Chondrocyte (in vitro differentiated cells): ENCODE data around the gene CNST. TPM values are rescaled to one million over a fixed set of nuclear protein-coding genes. Genes with fewer than 3 reads are reported as not detected.
A peak's percentile ranks its signal among the peaks of the same experiment; 100 is the strongest.

ENCODE experiments used
- DNase-seq: peaks from one replicate; pipeline ENCODE4 v3.0.0; 2021; ENCODE audit warnings: mixed read lengths, low spot score
- H3K27ac Mint-ChIP-seq: one replicate; pipeline ENCODE4 v1.8.0; 2021; ENCODE audit warnings: mild to moderate bottlenecking, moderate library complexity, mixed read lengths; ENCODE audit not compliant: unreplicated experiment
- H3K27me3 Mint-ChIP-seq: 2 replicates; pipeline ENCODE4 v1.8.0; 2021; ENCODE audit warnings: low read depth, mixed read lengths
- H3K36me3 Mint-ChIP-seq: 2 replicates; pipeline ENCODE4 v1.8.0; 2021; ENCODE audit warnings: low read depth, mixed read lengths
- H3K4me1 Mint-ChIP-seq: 2 replicates; pipeline ENCODE4 v1.8.0; 2021; ENCODE audit warnings: low read depth, mild to moderate bottlenecking, mixed read lengths
- H3K4me3 Mint-ChIP-seq: one replicate; pipeline ENCODE4 v1.8.0; 2021; ENCODE audit warnings: mild to moderate bottlenecking, moderate library complexity, mixed read lengths; ENCODE audit not compliant: unreplicated experiment
- H3K9me3 Mint-ChIP-seq: 2 replicates; pipeline ENCODE4 v1.8.0; 2021; ENCODE audit warnings: low read depth, mixed read lengths
- total RNA-seq: library from RNA; stranded (reverse); gene quantifications from 3 replicates; pipeline ENCODE4 v1.2.1, GENCODE V29; 2021
- TF ChIP-seq, protein P1 (sequence below): fragments of 200-600 bp; sonication (generic); IDR thresholded peaks from 2 replicates; pipeline ENCODE4 v1.5.0; 2021; ENCODE audit warnings: antibody characterized with exemption, mild to moderate bottlenecking, moderate library complexity

The CNST gene
- total RNA-seq, 1 donor from 2014 or later, result 22.3 TPM

DNA sequence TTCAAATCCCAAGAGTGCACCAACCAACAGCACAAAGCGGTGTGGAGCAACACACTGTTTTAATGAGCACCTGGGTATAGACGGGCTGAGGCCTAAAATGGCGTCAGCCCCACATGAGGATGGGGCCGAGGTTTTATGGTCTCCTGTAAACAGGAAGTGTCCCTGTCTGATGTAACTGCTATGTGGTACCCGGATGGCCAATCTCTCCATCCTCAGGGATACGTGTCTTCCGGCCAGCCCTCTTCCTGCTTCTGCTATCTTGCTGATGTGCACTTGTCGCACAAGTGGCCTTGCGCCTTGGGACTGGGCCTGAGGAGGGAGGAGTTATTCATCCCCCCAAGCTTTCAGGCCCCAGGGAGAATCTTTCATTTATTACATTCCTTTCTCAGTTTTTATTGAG lies 73.5 kb downstream of the CNST start:
- TF ChIP-seq, protein P1, sequence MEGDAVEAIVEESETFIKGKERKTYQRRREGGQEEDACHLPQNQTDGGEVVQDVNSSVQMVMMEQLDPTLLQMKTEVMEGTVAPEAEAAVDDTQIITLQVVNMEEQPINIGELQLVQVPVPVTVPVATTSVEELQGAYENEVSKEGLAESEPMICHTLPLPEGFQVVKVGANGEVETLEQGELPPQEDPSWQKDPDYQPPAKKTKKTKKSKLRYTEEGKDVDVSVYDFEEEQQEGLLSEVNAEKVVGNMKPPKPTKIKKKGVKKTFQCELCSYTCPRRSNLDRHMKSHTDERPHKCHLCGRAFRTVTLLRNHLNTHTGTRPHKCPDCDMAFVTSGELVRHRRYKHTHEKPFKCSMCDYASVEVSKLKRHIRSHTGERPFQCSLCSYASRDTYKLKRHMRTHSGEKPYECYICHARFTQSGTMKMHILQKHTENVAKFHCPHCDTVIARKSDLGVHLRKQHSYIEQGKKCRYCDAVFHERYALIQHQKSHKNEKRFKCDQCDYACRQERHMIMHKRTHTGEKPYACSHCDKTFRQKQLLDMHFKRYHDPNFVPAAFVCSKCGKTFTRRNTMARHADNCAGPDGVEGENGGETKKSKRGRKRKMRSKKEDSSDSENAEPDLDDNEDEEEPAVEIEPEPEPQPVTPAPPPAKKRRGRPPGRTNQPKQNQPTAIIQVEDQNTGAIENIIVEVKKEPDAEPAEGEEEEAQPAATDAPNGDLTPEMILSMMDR, result no peak
- Mint-ChIP-seq H3K4me1 (peaks cover 19% of the 10 kb centered on the region), H3K27ac (peak overlapping the region; percentile 72), H3K36me3 (peaks cover 6% of the 10 kb centered on the region), H3K4me3 (no peak overlapping the region), H3K27me3 (no peaks in the 10 kb centered on the region), H3K9me3 (peaks cover 2% of the 10 kb centered on the region)
- DNase-seq, result no peak

DNA sequence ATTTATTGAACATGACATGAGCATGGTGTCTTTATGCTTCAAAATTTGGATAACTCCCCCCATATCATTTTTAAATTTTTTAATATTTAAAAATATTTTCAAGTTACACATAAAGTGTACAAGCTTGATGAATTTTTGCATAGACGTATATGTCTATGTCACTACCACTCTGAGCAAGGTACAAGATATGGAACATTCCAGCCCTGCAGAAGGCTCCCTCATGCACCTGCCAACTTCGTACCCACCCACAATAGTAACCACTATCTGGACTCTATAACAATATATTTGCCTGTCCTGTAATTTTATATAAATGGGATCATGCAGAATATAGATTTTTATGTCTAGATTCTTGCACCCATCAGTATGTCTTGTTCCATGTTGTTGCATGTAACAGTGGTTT lies 74.5 kb downstream of the CNST start:
- Mint-ChIP-seq H3K27ac (peak overlapping the region; percentile 80), H3K36me3 (peaks cover 9% of the 10 kb centered on the region), H3K9me3 (peaks cover 2% of the 10 kb centered on the region), H3K4me3 (no peak overlapping the region), H3K4me1 (peaks cover 19% of the 10 kb centered on the region), H3K27me3 (no peaks in the 10 kb centered on the region)
- DNase-seq, result no peak
- TF ChIP-seq, protein P1, result no peak

DNA sequence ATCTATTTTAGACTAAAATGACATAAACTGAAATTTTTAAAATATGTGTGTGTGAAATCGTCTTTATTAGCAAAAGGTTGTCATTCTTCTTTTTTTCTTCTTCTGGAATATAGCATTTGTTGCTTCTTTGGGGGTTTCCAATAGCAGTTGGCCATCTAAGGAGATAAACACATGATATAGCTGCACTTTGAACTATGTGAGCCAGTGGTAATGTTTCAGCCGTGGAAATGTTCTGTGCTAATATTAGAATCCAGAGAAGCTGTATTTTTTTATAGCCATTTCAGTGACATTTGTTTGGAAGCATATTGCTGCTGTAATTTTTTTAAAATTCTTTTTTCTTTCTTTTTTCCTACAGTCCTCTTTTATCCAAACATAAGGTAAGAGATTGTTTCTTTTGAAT lies 75.1 kb downstream of the CNST start:
- no peak for DNase-seq
- H3K36me3 Mint-ChIP-seq, result peaks cover 9% of the 10 kb centered on the region
- H3K27ac Mint-ChIP-seq, result peak overlapping the region; percentile 80
- no peaks in the 10 kb centered on the region for H3K27me3 Mint-ChIP-seq
- peaks cover 2% of the 10 kb centered on the region for H3K9me3 Mint-ChIP-seq
- no peak overlapping the region for H3K4me3 Mint-ChIP-seq
- peaks cover 19% of the 10 kb centered on the region for H3K4me1 Mint-ChIP-seq
- TF ChIP-seq, protein P1, result no peak

DNA sequence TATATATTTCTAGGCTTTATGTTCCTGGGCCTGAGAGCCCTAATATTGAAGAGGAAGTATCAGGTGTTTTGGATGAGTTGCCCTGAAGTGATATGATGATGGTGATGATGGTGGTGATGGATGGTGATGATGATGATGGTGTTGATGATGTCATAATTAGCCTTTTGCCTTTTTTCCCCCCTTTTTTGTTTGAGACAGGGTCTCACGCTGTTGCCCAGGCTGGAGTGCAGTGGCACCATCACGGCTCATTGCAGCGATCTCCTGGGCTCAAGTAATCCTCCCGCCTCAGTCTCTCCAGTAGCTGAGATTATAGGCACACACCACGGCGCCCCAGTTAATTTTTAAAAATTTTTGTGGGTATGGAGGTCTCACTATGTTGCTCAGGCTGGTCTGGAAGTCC lies 76.5 kb downstream of the CNST start:
- TF ChIP-seq, protein P1, result no peak
- no peak for DNase-seq
- Mint-ChIP-seq H3K4me3 (no peak overlapping the region), H3K27me3 (no peaks in the 10 kb centered on the region), H3K27ac (no peak overlapping the region), H3K36me3 (peaks cover 12% of the 10 kb centered on the region), H3K4me1 (peaks cover 30% of the 10 kb centered on the region), H3K9me3 (peaks cover 2% of the 10 kb centered on the region)

DNA sequence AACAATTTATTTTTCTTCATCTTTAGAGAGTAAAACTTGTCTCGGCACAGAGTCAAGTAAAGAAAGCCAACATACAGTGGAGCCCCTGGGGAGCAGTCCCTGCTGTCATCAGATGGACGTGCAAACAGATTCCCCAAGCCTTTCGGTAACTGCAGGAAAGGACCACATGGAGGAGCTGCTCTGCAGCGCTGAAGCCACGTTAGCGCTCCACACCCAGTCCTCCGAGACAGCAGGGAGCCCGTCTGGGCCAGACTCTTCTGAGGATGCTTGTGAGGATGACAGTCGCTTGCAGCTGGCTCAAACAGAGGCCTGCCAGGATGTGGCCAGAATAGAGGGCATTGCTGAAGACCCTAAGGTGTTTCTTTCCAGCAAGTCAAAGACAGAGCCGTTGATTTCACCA lies 80.9 kb downstream of the CNST start:
- Mint-ChIP-seq H3K27me3 (no peaks in the 10 kb centered on the region), H3K4me1 (peaks cover 26% of the 10 kb centered on the region), H3K36me3 (peaks cover 18% of the 10 kb centered on the region), H3K9me3 (peaks cover 2% of the 10 kb centered on the region), H3K4me3 (peak overlapping the region; percentile 64), H3K27ac (peak overlapping the region; percentile 86)
- TF ChIP-seq, protein P1, result peak; percentile 86
- DNase-seq, result no peak
